GM12874 (cell line): ENCODE results near the gene LGR4.

Experiments
- CTCF ChIP-seq: IDR thresholded peaks from 2 replicates; pipeline ENCODE4 v1.5.1; 2011; ENCODE audit warnings: low read depth, mild to moderate bottlenecking, control low read depth, low read length, moderate library complexity; ENCODE audit not compliant: insufficient read depth

The LGR4 gene

DNA sequence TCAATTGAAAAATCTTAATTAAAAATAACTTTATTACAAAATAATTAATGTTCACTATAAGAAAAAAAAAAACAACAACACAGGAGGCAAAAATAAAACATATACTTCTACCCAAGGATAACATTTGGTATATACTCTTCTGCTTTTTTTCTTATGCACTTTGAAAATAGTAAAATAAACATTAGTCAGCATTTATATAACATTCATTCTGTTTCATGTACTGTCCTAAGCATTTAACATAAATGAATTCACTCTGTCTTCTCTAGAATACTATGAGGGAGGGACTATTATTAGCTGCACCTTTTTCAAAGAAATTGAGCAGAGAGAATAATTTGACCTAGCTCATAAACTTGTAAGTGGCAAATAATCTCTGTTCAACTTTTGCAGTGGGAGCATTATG, 61.3 kb downstream of the LGR4 start:
- no peak for TF ChIP-seq CTCF

GRCh38 chr11:27410272-27410671, 62.3 kb downstream of the LGR4 start:
- TF ChIP-seq CTCF = no peak

DNA sequence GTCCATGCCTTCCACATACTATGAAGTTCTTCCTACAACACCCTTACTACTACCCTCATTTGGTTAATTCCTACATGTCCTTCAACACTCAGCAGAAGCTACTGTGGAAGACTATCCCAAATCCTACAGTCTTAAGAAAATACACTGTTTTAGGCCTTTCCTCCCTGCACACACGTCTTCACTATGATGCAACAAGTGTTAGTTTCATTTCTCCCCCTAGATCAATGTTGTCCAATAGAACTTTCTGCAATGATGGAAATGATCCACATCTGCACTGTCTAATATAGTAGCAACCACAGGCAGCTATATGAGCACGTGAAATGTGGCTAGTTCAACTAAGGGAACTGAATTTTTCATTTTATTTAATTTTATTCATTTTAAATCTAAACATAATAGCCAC, 62.8 kb downstream of the LGR4 start:
- TF ChIP-seq CTCF = no peak

GRCh38 chr11:27409049-27409448, 63.5 kb downstream of the LGR4 start:
- no peak for TF ChIP-seq CTCF

GRCh38 chr11:27408246-27408800, 64.3 kb downstream of the LGR4 start:
- no peak for TF ChIP-seq CTCF

- TF ChIP-seq CTCF = no peak
These were observed 65.9 kb downstream of the LGR4 start for GRCh38 chr11:27406498-27407354.

- TF ChIP-seq CTCF = no peak
These were observed 67.5 kb downstream of the LGR4 start for GRCh38 chr11:27405134-27405533.
